HFFc6 (cell line): ENCODE measurements around the gene C11orf65. TPM values are rescaled to one million over a fixed set of nuclear protein-coding genes. Genes with fewer than 3 reads are reported as not detected.
"Not testable (repeated sequence)": the region's sequence is repeated elsewhere in the genome, so short reads cannot be mapped to it uniquely, and the experiment has no call there.

Experiments
- DNase-seq: peaks from one replicate; pipeline ENCODE4 v3.0.0-alpha.2; 2018
- H3K27ac Mint-ChIP-seq: 2 replicates; pipeline ENCODE4 v1.8.0; 2020; ENCODE audit warnings: mild to moderate bottlenecking, mixed read lengths
- H3K27me3 Mint-ChIP-seq: 2 replicates; pipeline ENCODE4 v1.8.0; 2021; ENCODE audit warnings: mild to moderate bottlenecking, moderate library complexity, mixed read lengths; ENCODE audit not compliant: insufficient read depth
- H3K36me3 Mint-ChIP-seq: 2 replicates; pipeline ENCODE4 v1.8.0; 2021; ENCODE audit warnings: low read depth, mixed read lengths
- H3K4me1 Mint-ChIP-seq: 2 replicates; pipeline ENCODE4 v1.8.0; 2020; ENCODE audit warnings: low read depth, mixed read lengths
- H3K4me3 Mint-ChIP-seq: 2 replicates; pipeline ENCODE4 v1.8.0; 2020; ENCODE audit warnings: mild to moderate bottlenecking, moderate library complexity, mixed read lengths
- H3K9me3 Mint-ChIP-seq: 2 replicates; pipeline ENCODE4 v1.8.0; 2020; ENCODE audit warnings: mild to moderate bottlenecking, mixed read lengths
- CTCF ChIP-seq: fragments of 200-600 bp; sonication (generic); IDR thresholded peaks from 2 replicates; pipeline ENCODE4 v1.5.0; 2021; ENCODE audit warnings: antibody characterized with exemption, mild to moderate bottlenecking
- total RNA-seq, 6 experiments: library from RNA; stranded (reverse); fragmentation: NEBNext Ultra II Directional; extraction: Animal tissue kit (Norgen Biotek cat#: 25700); gene quantifications; 2 replicates in 1 of 6; 3 replicates in 5 of 6; pipeline ENCODE4 v1.2.3, GENCODE V29; 2021

C11orf65 gene
- total RNA-seq, 6 experiments from 2014 or later = 0.47 to 0.69 (median 0.51) TPM; not detected in 1

DNA sequence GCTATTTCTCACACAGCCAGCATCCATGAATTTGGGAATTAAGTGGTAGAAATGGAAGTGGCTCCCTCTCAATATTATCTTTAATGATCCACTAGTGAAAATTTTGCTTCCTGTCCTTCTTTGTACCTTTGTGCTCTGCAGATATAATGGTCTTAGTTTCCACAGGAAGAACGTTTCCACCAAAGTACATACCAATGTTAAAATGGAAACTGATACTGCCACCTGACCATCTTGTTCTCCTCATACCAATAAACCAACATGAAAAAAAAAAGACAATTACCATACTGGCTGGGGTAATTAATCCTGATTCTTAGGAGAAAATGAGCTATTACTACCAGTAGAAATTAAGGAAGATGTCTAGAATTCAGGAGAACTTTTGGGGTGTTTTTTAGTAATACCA, 32.3 kb downstream of the C11orf65 start:
- Mint-ChIP-seq H3K4me1 (peaks cover 17% of the 10 kb centered on the region), H3K27ac (no peak overlapping the region), H3K36me3 (peaks cover 8% of the 10 kb centered on the region; the same call in 1 of the 2 replicates), H3K9me3 (peaks cover 11% of the 10 kb centered on the region), H3K27me3 (peaks cover 4% of the 10 kb centered on the region; the same call in 1 of the 2 replicates), H3K4me3 (no peak overlapping the region)
- TF ChIP-seq CTCF = no peak
- DNase-seq = no peak

GRCh38 chr11:108432783-108433182, 34.5 kb downstream of the C11orf65 start:
- no peak for TF ChIP-seq CTCF
- peaks cover 8% of the 10 kb centered on the region; the same call in 1 of the 2 replicates for H3K36me3 Mint-ChIP-seq
- DNase-seq = peak; percentile 10
- H3K9me3 Mint-ChIP-seq = peaks cover 19% of the 10 kb centered on the region
- peaks cover 17% of the 10 kb centered on the region for H3K4me1 Mint-ChIP-seq
- no peak overlapping the region for H3K27ac Mint-ChIP-seq
- H3K27me3 Mint-ChIP-seq = no peaks in the 10 kb centered on the region
- H3K4me3 Mint-ChIP-seq = no peak overlapping the region

GRCh38 chr11:108431997-108432396, 35.3 kb downstream of the C11orf65 start:
- Mint-ChIP-seq H3K36me3 (peaks cover 8% of the 10 kb centered on the region; the same call in 1 of the 2 replicates), H3K27me3 (no peaks in the 10 kb centered on the region), H3K9me3 (peaks cover 16% of the 10 kb centered on the region), H3K4me3 (no peak overlapping the region), H3K4me1 (peaks cover 17% of the 10 kb centered on the region), H3K27ac (no peak overlapping the region)
- DNase-seq = no peak
- TF ChIP-seq CTCF = no peak

DNA sequence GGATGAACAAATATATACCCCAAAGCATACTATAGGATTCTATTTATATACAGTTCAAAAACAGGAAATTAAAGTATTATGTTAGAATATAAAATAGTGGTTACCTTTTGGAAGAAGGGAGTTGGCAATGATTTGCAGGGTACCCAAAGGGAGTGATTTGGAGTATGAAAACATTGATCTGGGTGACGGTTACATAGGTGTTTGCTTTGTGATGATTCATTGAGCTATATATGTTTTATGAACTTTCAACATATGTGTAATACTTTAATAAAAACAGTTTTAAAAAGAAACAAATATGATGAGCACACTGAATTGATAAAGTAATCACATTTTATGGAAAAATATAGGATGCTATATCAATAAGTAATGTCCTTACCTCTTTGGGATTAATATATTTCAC, 36.0 kb downstream of the C11orf65 start:
- H3K4me1 Mint-ChIP-seq = peaks cover 17% of the 10 kb centered on the region
- H3K27ac Mint-ChIP-seq = no peak overlapping the region
- H3K9me3 Mint-ChIP-seq = peaks cover 16% of the 10 kb centered on the region
- peaks cover 3% of the 10 kb centered on the region; the same call in 1 of the 2 replicates for H3K36me3 Mint-ChIP-seq
- H3K27me3 Mint-ChIP-seq = no peaks in the 10 kb centered on the region
- TF ChIP-seq CTCF = no peak
- no peak for DNase-seq
- H3K4me3 Mint-ChIP-seq = no peak overlapping the region

GRCh38 chr11:108417551-108417950, 49.8 kb downstream of the C11orf65 start:
- H3K4me3 Mint-ChIP-seq, H3K27me3 Mint-ChIP-seq, H3K36me3 Mint-ChIP-seq, H3K9me3 Mint-ChIP-seq, H3K27ac Mint-ChIP-seq, DNase-seq: not testable (repeated sequence)
- TF ChIP-seq CTCF = peak; percentile 55
- H3K4me1 Mint-ChIP-seq = peaks cover 13% of the 10 kb centered on the region

- peaks cover 13% of the 10 kb centered on the region for H3K4me1 Mint-ChIP-seq
Measured at GRCh38 chr11:108414958-108415357, 52.4 kb downstream of the C11orf65 start.

More at GRCh38 chr11:108414958-108415357, 52.4 kb downstream of the C11orf65 start:
- H3K4me3 Mint-ChIP-seq = no peak overlapping the region
- peaks cover 1% of the 10 kb centered on the region; the same call in 1 of the 2 replicates for H3K27me3 Mint-ChIP-seq
- H3K36me3 Mint-ChIP-seq = no peaks in the 10 kb centered on the region
- no peak overlapping the region for H3K27ac Mint-ChIP-seq
- no peak for TF ChIP-seq CTCF
- no peak for DNase-seq
- peaks cover 9% of the 10 kb centered on the region; the same call in 1 of the 2 replicates for H3K9me3 Mint-ChIP-seq
